ENCODE measurements around the gene QSOX2.

QSOX2 gene

GRCh38 chr9:136213733-136214132 is 31.9 kb downstream of the QSOX2 start:
- TF ChIP-seq, protein P1, sequence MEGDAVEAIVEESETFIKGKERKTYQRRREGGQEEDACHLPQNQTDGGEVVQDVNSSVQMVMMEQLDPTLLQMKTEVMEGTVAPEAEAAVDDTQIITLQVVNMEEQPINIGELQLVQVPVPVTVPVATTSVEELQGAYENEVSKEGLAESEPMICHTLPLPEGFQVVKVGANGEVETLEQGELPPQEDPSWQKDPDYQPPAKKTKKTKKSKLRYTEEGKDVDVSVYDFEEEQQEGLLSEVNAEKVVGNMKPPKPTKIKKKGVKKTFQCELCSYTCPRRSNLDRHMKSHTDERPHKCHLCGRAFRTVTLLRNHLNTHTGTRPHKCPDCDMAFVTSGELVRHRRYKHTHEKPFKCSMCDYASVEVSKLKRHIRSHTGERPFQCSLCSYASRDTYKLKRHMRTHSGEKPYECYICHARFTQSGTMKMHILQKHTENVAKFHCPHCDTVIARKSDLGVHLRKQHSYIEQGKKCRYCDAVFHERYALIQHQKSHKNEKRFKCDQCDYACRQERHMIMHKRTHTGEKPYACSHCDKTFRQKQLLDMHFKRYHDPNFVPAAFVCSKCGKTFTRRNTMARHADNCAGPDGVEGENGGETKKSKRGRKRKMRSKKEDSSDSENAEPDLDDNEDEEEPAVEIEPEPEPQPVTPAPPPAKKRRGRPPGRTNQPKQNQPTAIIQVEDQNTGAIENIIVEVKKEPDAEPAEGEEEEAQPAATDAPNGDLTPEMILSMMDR (IDR thresholded peaks at IDR 0.05; ENCODE audit: borderline replicate concordance, insufficient read depth, low read depth, low read length) = no peak
- no peak overlapping the region for H3K4me3 ChIP-seq (ENCODE audit: low read depth, low read length)

DNA sequence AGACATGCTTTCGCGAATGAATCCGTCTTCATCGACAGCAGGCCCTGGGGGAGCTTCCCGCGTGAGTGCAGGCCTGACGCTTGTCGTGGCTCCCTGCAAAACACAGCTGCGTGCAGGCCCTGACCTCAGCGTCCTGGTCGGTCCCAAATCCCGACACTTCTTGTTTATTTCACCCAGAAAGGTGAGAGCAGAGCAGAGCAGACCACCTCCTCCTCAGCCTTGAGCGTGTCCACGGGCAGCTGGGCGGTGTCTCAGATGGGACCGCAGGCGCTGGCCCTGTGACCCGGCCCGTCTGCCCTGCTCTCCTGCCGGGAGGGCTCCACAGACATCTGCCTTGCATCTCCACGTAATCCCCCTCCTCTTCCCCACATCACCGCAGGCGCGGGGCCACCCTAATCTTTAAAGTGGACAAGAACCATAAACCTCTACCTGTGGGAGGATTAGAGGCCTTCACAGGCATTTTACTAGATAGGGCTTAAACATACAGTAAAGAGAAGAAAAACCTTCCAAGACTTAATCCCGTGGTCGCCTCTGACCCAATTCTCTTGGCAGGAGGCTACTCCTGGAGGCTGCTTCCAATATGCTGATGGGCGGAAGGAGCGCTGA is 33.2 kb downstream of the QSOX2 start:
- no peak overlapping the region for H3K4me3 ChIP-seq (ENCODE audit: low read depth, low read length)
- TF ChIP-seq, protein P1 (IDR thresholded peaks at IDR 0.05; ENCODE audit: borderline replicate concordance, insufficient read depth, low read depth, low read length) = no peak

GRCh38 chr9:136211441-136212344 is 33.9 kb downstream of the QSOX2 start:
- no peak overlapping the region for H3K4me3 ChIP-seq (ENCODE audit: low read depth, low read length)
- TF ChIP-seq, protein P1 (IDR thresholded peaks at IDR 0.05; ENCODE audit: borderline replicate concordance, insufficient read depth, low read depth, low read length) = no peak

DNA sequence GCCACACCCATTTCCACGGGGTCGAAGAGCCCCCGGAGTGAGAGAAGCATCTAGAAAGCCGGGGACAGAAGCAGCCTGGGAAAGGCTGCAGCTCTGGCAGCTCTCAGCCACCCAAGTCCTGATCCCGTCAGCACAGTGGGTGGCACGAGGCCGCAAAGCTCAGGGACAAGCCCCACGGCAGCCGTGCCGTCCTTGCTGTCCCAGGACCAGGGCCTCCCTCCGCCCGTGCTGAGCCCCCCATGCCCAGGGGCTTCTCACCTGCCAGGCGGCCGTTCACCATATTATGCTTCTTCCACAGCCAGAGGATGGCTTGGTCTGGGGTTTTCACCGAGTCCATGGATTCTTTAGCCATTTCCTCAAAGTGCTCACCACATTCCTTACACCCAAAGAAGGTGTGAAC is 34.6 kb downstream of the QSOX2 start:
- TF ChIP-seq, protein P1 (IDR thresholded peaks at IDR 0.05; ENCODE audit: borderline replicate concordance, insufficient read depth, low read depth, low read length) = no peak
- H3K4me3 ChIP-seq (ENCODE audit: low read depth, low read length) = no peak overlapping the region

- H3K4me3 ChIP-seq (ENCODE audit: low read depth, low read length) = no peak overlapping the region
- TF ChIP-seq, protein P1 (IDR thresholded peaks at IDR 0.05; ENCODE audit: borderline replicate concordance, insufficient read depth, low read depth, low read length) = no peak
These were observed 35.3 kb downstream of the QSOX2 start for GRCh38 chr9:136210276-136210675.

GRCh38 chr9:136209786-136210185 is 35.8 kb downstream of the QSOX2 start:
- no peak overlapping the region for H3K4me3 ChIP-seq (ENCODE audit: low read depth, low read length)
- TF ChIP-seq, protein P1 (IDR thresholded peaks at IDR 0.05; ENCODE audit: borderline replicate concordance, insufficient read depth, low read depth, low read length) = no peak

DNA sequence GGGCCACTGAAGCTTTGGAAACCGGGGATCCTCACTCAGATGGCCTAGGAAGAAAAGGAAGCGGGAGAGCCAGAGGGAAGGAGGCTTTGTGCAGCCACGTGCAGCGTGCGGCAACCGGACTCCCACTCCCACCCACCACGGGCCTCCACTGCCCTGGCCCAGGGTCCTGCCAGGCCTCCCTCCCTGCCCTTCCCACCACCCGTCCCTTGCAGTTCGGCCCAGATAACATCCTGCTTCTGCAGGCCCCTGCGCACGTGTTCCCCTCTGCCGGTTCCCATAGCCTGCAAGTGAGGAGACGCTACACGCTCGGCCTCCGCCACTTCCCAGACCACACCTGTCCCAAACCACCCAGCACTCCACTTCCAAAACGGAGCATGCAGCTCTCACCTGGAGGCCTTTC is 36.4 kb downstream of the QSOX2 start:
- TF ChIP-seq, protein P1 (IDR thresholded peaks at IDR 0.05; ENCODE audit: borderline replicate concordance, insufficient read depth, low read depth, low read length) = no peak
- H3K4me3 ChIP-seq (ENCODE audit: low read depth, low read length) = no peak overlapping the region

Data from GM12875 (cell line).